NCI-H510A (cell line): ENCODE results near the gene FCRL5.
"Not testable (repeated sequence)": the region's sequence is repeated elsewhere in the genome, so short reads cannot be mapped to it uniquely, and the experiment has no call there.

Source experiments
- DNase-seq: peaks from one replicate; lab custom pipeline; 2025; lab: John Stamatoyannopoulos, UW

FCRL5 gene

DNA sequence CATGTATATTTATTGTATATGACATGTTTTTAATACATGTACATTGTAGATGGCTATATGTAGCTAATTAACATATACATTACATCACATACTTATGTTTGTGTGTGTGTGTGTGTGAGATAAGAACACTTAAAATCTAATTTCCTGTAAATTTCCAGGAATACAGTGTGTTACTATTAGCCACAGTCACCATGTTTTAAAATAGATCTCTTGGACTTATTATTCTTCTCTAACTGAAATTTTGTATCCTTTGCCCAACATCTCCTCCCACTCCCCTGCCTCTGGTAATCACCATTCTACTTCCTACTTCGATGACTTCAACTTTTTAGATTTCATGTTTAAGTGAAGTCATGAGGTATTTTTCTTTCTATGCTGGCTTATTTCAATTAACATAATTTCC is 64.8 kb downstream of the FCRL5 start:
- no peak for DNase-seq

DNA sequence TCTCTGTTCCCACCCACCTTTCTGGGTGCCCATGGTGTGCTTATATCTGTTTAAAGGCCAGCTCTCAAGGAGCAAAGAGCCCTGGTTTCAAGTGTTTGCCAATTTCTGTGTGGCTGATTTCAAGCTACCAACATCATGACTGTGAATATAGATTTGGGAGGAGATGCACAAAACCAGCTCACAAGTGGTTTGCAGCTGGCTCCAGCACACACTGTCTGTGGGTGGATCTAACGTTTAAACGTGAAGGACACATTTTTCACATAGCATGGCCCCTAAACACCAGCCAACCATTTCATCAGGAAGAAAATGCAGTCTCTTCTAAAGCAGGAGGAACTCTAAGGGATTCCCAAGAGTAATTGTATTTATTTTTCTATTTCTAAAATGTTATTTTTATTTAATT is 65.2 kb downstream of the FCRL5 start:
- peak; percentile 32 for DNase-seq

DNA sequence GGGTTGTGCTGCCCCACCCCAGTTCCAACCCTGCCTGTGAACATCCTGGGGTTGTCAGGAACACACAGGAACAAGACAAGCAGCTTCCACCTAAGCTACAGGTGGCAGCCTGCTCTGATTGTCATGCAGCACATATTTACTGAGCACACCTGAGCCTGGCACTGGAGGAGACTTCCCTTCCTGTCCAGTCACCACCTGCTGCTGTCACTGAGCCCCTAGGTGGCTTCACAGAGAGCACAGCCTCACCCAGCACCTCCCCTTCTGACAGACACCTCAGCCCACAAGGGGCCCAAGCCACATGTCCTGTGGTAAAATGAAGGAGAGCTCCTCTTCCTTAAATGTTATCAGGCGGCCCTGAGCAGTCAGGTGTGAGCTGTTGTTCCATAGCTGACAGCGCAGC is 65.9 kb downstream of the FCRL5 start:
- DNase-seq: not testable (repeated sequence)

DNA sequence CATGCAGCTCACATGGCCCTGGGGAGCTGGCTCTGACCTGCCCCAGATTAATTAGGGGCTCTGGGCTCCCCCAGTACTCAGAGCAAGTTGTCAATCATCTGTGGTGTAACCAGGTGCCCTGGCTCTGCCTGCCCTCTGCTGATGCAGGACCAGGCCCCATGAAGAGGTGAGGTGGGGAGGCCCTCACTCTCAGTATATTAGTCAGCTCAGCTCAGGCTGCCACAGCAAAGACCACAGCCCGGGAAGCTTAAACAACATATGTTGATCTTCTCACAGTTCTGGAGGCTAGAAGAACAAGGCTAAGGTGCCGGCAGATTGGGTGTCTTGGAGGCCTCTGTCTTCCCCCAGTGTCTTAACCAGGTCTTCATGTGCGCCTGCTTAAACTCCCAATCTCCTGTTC is 66.5 kb downstream of the FCRL5 start:
- DNase-seq: no peak

DNA sequence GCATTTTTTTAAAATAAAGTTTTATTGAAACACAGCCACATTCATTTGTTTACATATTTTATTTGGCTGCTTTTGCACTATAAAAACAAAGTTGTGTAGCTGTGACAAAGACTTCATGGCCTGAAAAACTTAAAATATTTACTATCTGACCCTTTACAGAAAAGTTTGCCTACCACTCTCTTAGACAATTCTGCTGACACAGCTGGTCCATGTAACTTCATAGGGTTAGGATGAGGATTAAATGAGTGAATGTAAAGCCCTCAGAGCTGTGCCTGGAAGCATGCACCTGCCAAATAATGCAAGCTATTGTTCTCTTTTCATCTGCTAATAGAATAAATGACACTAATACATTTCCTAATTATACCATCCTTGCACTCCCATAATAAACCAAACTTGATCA is 67.7 kb downstream of the FCRL5 start:
- no peak for DNase-seq

DNA sequence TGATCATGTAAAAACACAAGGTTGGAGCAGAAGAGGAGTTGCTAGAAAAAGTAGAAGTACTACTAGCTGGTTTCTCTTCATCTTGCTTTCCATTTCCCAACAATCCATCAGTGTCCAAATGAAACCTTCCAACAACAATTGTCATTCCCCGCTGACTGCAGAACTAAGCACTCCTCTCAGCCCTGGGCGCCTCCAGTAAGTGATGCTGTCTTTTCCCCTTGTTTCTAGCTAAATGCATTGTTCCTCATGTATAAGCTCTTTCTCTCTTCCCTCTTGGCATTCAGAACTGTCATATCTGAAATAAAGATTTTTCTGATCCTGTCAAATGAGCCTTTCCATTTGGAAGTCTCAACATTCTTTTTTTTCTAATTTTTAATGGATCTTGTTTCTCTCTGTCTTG is 68.7 kb downstream of the FCRL5 start:
- no peak for DNase-seq

DNA sequence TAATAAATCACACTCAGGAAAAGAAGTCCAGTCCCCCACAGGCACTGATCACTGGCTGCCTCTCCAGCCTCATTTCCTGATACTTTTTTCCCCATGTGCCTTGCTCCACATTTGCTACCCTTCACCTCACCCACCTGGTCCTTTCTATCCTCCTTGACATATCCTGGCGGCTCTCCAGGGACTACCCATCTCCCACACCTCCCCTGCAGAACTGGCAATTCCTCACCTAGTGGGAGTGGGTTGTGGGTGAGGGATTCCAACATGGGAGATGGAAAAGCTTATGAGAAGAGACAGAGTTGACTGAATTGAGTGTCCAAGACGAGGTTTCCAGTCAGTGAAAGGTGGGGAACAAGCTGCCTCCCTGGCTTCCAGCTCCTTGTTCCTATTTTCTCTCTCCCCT is 69.6 kb downstream of the FCRL5 start:
- DNase-seq: no peak

DNA sequence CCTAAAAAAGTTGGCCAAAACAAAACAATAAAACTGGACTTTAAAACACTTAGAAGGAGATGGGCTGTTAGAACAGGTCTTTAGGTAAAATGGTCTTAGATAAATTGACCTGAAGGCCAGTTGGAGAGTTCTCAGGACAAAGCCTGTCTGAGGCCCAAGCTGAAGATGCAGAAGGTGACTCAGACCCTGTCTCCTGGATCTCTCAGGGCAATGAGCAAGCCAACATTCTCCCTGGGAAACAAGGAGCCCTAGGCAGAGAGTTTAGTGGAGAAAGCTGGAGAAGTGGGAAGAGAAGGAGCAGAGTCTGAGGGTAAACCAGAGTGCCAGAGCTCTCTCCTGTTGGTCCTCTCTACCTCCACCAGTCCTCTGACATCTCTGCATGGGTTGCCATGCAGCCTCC is 70.1 kb downstream of the FCRL5 start:
- no peak for DNase-seq

DNA sequence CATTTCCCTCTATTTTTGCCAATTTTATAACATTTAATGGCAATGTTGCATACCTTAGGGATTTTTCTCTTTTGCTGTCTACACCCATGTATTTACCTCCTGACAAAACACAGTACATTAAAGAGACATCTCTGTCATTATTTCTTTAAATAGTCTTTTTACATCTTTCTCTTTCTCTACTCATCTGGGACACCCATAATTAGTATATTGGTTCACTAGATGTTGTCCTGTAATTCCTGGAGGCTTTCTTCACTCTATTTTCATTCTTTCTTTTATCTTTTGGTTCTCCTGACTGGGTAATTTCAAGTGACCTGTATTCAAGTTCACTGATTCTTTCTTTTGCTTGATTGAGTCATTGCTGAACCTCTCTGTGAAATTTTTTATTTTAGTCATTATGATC is 74.3 kb downstream of the FCRL5 start:
- DNase-seq: no peak

DNA sequence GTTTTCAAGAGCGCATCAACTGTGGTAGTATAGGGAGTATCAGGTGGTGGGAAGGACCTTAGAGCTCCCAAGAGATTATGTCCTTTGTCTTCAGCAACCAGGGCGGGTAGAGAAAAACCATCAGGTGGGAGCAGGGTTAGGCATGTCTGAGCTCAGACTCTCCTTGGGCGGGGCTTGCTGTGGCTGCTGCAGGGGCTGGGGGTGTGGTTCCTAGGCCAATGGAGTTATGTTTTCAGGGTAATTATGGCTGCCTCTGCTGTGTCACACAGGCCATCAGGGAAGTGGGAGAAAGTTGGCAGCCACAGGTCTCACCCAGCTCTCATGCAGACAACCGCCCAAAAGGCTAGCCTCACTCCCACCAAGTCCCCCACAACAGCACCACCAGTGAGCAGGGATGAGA is 74.9 kb downstream of the FCRL5 start:
- no peak for DNase-seq

DNA sequence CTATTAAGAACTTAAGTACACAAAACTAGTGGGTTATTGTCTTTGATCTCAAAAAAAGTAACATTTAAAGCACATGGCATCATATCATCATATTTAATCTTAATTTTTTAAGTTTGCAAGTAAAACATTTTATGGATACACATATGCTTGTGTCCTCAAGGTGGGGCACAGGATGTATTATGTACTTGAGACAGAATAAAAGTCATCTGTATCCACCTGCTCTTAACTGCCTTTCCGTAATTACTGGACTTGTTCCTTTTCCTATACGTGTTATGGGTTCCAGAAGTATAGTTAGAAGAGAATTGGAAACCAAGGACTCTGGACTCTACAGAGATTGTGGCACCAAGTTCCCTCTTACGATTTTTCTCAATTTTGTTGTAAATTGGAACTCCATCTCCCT is 79.4 kb downstream of the FCRL5 start:
- no peak for DNase-seq

DNA sequence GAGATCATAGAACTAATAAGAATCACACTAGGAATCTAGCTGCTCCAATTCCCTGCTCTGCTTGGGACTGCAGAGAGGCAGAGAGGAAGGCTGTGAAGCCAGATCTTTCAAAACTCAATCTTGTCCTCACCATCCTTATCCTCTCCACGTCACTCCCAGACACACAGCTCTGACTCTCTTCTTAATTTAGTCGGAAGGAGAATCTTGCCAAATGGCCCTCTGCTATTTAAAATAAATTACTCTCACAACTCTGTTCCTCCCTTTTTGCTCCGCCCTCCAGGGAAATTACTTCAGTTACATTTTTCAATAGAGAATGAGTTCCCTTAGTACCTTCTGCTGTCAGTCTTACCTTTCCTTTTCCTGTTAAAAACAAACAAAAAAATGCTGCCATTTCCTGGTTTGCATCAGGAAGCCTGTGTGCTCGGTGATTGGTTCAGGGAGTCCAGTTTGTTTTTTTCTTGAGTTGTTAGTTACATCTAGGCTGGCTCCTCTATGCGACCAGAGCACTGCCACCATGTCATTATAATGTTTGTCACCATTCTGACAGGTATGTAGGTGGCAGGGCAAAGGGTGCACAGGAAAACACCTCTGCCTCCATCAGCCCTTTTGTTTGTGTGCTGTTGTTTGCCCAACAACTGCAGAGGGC is 80.1 kb downstream of the FCRL5 start:
- DNase-seq: no peak

DNA sequence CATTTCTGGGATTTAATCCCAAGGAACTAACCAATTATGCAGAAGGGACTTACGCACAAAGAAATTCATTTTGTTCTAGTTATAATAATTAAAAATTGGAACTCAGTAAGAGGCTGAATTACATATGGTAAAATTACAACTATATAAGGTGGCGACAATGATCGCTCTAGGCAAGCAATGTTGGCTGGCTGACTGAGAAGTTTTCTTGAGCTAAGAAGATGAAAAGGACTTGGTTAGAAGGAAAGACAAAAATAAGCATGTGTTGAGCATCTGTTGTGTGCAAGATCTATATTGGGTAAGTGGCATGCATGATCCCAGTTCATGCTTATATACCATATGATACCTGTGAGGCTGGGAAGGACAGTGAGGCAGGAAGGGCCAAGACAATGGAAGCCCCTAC is 80.8 kb downstream of the FCRL5 start:
- DNase-seq: no peak

DNA sequence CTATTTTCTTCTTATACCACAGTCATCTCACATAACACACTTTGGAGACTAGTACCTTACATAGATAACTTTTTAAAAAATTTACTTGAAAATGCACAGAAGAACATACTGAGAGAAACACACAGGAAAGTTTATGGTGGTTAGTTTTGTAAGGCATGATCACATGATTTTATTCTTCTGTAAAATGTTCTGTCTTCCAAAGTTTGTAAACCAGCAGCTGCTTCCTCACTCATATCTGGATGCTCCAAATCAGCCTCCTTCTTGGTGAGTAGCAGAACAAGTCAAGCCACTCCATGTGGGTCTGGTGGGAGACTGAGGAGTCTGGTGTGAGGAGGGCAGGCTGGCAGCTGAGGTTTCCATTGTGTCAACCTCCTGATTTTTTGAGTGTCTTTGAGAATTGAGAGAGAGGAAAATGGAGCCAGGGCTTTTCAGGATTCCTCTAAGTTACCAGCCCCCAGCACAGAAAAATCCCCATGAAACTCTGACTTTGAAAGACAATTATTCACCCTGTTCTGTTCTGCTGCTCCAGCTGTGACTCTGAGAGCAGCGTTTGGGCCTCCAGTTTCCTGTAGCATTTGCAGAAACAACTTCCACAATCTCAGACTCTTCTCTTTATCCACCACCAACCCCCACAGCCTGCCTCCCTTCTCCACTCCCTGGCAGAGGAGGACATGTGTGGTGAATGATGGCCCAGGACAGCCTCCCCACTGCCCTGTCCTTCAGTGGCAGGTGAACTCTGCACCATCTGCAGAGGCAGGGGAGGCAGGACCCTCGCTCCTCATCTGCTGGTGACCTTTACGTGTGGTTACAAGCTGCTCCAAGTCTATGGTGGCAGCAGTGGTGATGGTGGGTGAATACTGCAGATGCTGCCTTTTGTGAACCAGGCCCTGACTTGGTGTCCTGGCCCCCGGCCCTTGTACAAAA is 82.3 kb downstream of the FCRL5 start:
- DNase-seq: no peak

DNA sequence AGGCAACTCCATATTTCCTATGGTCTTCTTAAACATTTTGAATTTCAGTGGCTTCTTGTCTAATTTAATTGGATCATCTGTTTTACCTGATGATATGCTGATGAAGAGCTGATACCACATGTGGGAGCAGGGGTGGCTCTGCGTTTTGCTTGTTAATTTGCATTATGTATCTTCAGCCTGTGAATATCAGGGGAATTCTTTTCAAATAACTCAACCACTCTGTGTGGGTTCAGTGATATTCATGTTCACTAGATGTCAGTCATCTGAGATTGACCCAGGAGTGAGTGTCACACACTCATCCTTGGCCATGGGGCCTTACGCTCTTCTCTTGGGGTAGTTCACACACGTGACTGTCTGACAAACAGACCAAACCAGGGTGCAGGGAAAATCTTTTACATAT is 83.0 kb downstream of the FCRL5 start:
- no peak for DNase-seq

DNA sequence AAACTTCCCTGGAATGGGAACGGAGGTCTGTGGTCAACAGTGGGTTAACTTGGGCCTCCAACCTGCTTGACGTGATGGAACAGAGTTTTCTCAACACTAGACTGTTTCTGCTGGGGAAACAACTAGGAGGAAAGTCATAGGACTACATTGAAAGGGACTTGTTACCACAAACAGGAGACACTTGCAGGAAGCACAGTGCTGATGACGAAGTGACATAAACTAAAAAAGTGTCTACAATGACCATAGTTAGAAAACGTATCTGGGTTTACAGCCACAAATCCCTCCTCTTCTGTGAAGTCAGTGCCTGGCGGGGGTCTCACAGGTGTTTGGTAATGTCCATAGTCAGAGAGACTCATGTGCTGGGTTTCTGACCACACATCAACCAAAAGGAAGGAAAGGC is 86.3 kb downstream of the FCRL5 start:
- no peak for DNase-seq
